K562 (cell line): ENCODE results near the gene NOL8.

Experiments used
- BCL6 ChIP-seq: fragments of 250-450 bp; sonication (Bioruptor Pico); IDR thresholded peaks from 2 replicates; pipeline ENCODE4 v1.4.0; 2020
- GABPA ChIP-seq: fragments of 200-800 bp; sonication (Bioruptor generic); conservative IDR thresholded peaks from 2 replicates; pipeline ENCODE4 v1.6.1; 2016; ENCODE audit warnings: low read depth, missing genetic modification characterization, missing compliant biosample characterization
- NCOA4 ChIP-seq: fragments of 450-650 bp; IDR thresholded peaks from 2 replicates; pipeline ENCODE4 v1.6.1; 2018; ENCODE audit warnings: mild to moderate bottlenecking; ENCODE audit not compliant: partially characterized antibody
- RBFOX2 ChIP-seq: fragments of 200-400 bp; formaldehyde crosslinking; IDR thresholded peaks from 2 replicates; pipeline ENCODE4 v1.6.1; 2017; ENCODE audit warnings: low read depth, mild to moderate bottlenecking, low read length, moderate library complexity
- YY1 ChIP-seq, 3 experiments: IDR thresholded peaks; 2 replicates each; pipeline ENCODE4 v1.6.1; 2011; ENCODE audit warnings: low read length in 2 of 3, mild to moderate bottlenecking in 2 of 3, moderate library complexity in 2 of 3, borderline replicate concordance in 1 of 3, control low read depth in 1 of 3, low read depth in 1 of 3; ENCODE audit not compliant: insufficient read depth in 3 of 3, insufficient replicate concordance in 2 of 3, control insufficient read depth in 1 of 3, insufficient read length in 1 of 3; ENCODE audit errors: extremely low read depth in 1 of 3
- TF ChIP-seq, protein P1 (sequence below), 3 experiments: IDR thresholded peaks in 2 of 3; conservative IDR thresholded peaks in 1 of 3; 2 replicates each; pipeline ENCODE4 v1.5.1; 2011 to 2012; ENCODE audit warnings: low read length in 3 of 3, mild to moderate bottlenecking in 3 of 3, control low read depth in 2 of 3, improper control_type of control experiment in 1 of 3, inconsistent platforms in 1 of 3, low read depth in 1 of 3, mixed read lengths in 1 of 3, moderate library complexity in 1 of 3; ENCODE audit not compliant: insufficient read depth in 2 of 3
- TF ChIP-seq, protein P2 (sequence below): sonication (generic); formaldehyde crosslinking; IDR thresholded peaks from 2 replicates; pipeline ENCODE4 v1.8.1; 2023; ENCODE audit warnings: mild to moderate bottlenecking, missing genetic modification reagents

DNA sequence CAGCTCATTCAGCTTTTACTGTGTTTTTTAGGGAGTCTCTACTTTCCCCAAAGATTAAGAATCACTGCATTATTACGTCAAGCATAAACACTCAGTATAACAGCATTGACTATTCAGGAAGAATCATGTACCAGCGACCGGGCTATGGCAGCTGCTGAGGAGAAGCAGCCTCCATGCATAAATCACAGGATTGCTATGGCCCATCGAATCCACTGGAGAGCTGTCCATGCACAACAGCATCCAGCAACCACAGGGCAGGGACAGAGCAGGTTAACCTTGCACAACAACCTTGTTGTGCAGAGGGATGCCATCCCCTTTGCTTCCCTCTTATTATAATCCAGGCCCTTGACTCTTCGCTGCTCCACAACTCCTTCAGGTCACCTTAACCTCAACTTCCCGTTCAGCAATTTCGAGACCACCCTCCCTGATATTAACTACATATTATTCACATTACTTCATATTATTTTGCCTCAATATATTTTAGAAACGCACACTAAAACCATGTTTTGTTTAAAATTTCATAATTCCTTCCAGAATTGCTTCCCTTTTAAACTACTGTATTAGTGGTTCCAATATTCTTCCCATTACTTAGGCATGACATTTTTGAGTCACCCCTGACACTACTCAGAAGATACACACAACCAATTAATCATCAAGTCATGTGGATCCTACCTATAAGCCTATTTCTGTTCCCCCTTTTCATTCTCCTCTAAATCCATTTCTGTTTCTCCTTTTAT is 32.6 kb downstream of the NOL8 start:
- TF ChIP-seq, protein P1, sequence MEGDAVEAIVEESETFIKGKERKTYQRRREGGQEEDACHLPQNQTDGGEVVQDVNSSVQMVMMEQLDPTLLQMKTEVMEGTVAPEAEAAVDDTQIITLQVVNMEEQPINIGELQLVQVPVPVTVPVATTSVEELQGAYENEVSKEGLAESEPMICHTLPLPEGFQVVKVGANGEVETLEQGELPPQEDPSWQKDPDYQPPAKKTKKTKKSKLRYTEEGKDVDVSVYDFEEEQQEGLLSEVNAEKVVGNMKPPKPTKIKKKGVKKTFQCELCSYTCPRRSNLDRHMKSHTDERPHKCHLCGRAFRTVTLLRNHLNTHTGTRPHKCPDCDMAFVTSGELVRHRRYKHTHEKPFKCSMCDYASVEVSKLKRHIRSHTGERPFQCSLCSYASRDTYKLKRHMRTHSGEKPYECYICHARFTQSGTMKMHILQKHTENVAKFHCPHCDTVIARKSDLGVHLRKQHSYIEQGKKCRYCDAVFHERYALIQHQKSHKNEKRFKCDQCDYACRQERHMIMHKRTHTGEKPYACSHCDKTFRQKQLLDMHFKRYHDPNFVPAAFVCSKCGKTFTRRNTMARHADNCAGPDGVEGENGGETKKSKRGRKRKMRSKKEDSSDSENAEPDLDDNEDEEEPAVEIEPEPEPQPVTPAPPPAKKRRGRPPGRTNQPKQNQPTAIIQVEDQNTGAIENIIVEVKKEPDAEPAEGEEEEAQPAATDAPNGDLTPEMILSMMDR (IDR thresholded peaks at IDR 0.05 in 2 of 3, conservative IDR thresholded peaks at IDR 0.05 in 1 of 3; ENCODE audit: insufficient read depth in 2 of 3, low read depth in 1 of 3, low read length in 3 of 3), result no peak
- TF ChIP-seq YY1 (IDR thresholded peaks at IDR 0.05; ENCODE audit: borderline replicate concordance in 1 of 3, control insufficient read depth in 1 of 3, extremely low read depth in 1 of 3, insufficient read depth in 3 of 3, insufficient read length in 1 of 3, insufficient replicate concordance in 2 of 3, low read depth in 1 of 3, low read length in 2 of 3) (no peak), NCOA4 (no peak), GABPA (tag) (no peak), BCL6 (CRISPR knock-in tag) (no peak), RBFOX2 (peak; percentile 67)
- TF ChIP-seq, protein P2, sequence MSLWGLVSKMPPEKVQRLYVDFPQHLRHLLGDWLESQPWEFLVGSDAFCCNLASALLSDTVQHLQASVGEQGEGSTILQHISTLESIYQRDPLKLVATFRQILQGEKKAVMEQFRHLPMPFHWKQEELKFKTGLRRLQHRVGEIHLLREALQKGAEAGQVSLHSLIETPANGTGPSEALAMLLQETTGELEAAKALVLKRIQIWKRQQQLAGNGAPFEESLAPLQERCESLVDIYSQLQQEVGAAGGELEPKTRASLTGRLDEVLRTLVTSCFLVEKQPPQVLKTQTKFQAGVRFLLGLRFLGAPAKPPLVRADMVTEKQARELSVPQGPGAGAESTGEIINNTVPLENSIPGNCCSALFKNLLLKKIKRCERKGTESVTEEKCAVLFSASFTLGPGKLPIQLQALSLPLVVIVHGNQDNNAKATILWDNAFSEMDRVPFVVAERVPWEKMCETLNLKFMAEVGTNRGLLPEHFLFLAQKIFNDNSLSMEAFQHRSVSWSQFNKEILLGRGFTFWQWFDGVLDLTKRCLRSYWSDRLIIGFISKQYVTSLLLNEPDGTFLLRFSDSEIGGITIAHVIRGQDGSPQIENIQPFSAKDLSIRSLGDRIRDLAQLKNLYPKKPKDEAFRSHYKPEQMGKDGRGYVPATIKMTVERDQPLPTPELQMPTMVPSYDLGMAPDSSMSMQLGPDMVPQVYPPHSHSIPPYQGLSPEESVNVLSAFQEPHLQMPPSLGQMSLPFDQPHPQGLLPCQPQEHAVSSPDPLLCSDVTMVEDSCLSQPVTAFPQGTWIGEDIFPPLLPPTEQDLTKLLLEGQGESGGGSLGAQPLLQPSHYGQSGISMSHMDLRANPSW, result no peak
